HEK293 (cell line): Measurements from ENCODE around the gene SIX3.

Source experiments
- CTCF ChIA-PET: fragments of 350-600 bp; formaldehyde crosslinking; extraction: SDS; loops from one replicate; lab custom pipeline; 2021; ENCODE audit warnings: antibody characterized with exemption; lab: Yijun Ruan, JAX
- POLR2A ChIA-PET: fragments of 300-600 bp; formaldehyde crosslinking; extraction: SDS; loops from one replicate; lab custom pipeline; 2020; ENCODE audit warnings: antibody characterized with exemption, inconsistent platforms; lab: Yijun Ruan, JAX
- H3K27ac ChIP-seq: fragments of 200-500 bp; sonication (Bioruptor generic); 2 replicates; pipeline ENCODE4 v1.5.1; 2014; ENCODE audit warnings: low read depth, low read length, control low read depth, inconsistent platforms; ENCODE audit errors: extremely low read depth
- H3K36me3 ChIP-seq, 2 experiments: fragments of 200-500 bp in 1 of 2; sonication (Bioruptor generic) in 1 of 2; 1 replicate in 1 of 2; 2 replicates in 1 of 2; pipeline ENCODE4 v1.5.1; 2014 to 2017; ENCODE audit warnings: inconsistent platforms in 2 of 2, low read length in 2 of 2; ENCODE audit not compliant: control insufficient read depth in 2 of 2, insufficient read depth in 1 of 2
- H3K4me1 ChIP-seq: fragments of 200-500 bp; sonication (Bioruptor generic); 2 replicates; pipeline ENCODE4 v1.5.1; 2014; ENCODE audit warnings: mild to moderate bottlenecking, low read length, inconsistent platforms; ENCODE audit not compliant: control insufficient read depth, insufficient read depth
- H3K4me3 ChIP-seq: 2 replicates; pipeline ENCODE4 v1.5.1; 2011; ENCODE audit warnings: low read depth, mild to moderate bottlenecking, control low read depth, low read length, moderate library complexity
- H3K9me3 ChIP-seq: fragments of 200-500 bp; sonication (Bioruptor generic); 2 replicates; pipeline ENCODE4 v1.5.1; 2014; ENCODE audit warnings: low read depth, low read length, inconsistent platforms; ENCODE audit not compliant: control insufficient read depth, insufficient read depth
- BCL11A ChIP-seq: fragments of 450-650 bp; formaldehyde crosslinking; IDR thresholded peaks from 2 replicates; pipeline ENCODE4 v1.5.1; 2016; ENCODE audit warnings: low read depth, missing biosample characterization, missing genetic modification characterization
- ELK4 ChIP-seq: IDR thresholded peaks from 2 replicates; pipeline ENCODE4 v1.6.1; 2011; ENCODE audit warnings: mild to moderate bottlenecking, low read depth, low read length, borderline replicate concordance
- MEIS1 ChIP-seq: sonication (generic); formaldehyde crosslinking; IDR thresholded peaks from 2 replicates; pipeline ENCODE4 v1.8.1; 2022; ENCODE audit warnings: missing genetic modification reagents, mild to moderate bottlenecking, borderline replicate concordance
- ZNF266 ChIP-seq: fragments of 450-650 bp; formaldehyde crosslinking; IDR thresholded peaks from 2 replicates; pipeline ENCODE4 v1.5.1; 2016; ENCODE audit warnings: missing biosample characterization, missing genetic modification characterization, low read depth
- ZNF274 ChIP-seq, 2 experiments: fragments of 200-500 bp in 1 of 2; fragments of 450-650 bp in 1 of 2; sonication (Bioruptor generic) in 1 of 2; formaldehyde crosslinking in 1 of 2; IDR thresholded peaks; 2 replicates each; pipeline versions ENCODE4 v1.5.1 to v1.6.1; 2014 to 2016; ENCODE audit warnings: borderline replicate concordance in 1 of 2, inconsistent platforms in 1 of 2, low read length in 1 of 2, missing biosample characterization in 1 of 2, missing genetic modification characterization in 1 of 2
- ZNF350 ChIP-seq: fragments of 450-650 bp; formaldehyde crosslinking; IDR thresholded peaks from 2 replicates; pipeline ENCODE4 v1.5.0; 2017; ENCODE audit warnings: missing biosample characterization, mild to moderate bottlenecking, missing genetic modification characterization
- ZNF488 ChIP-seq: fragments of 450-650 bp; formaldehyde crosslinking; IDR thresholded peaks from 2 replicates; pipeline ENCODE4 v1.5.1; 2016; ENCODE audit warnings: missing biosample characterization, missing genetic modification characterization
- ZNF629 ChIP-seq: fragments of 450-650 bp; formaldehyde crosslinking; IDR thresholded peaks from 2 replicates; pipeline ENCODE4 v1.5.1; 2017; ENCODE audit warnings: missing biosample characterization, missing genetic modification characterization
- ZNF76 ChIP-seq: fragments of 450-650 bp; formaldehyde crosslinking; IDR thresholded peaks from 2 replicates; pipeline ENCODE4; 2016; ENCODE audit warnings: low read depth, missing biosample characterization, missing genetic modification characterization, borderline replicate concordance
- ZXDB ChIP-seq: fragments of 450-650 bp; formaldehyde crosslinking; IDR thresholded peaks from 2 replicates; pipeline ENCODE4 v1.5.1; 2016; ENCODE audit warnings: missing biosample characterization, missing genetic modification characterization

The SIX3 gene

GRCh38 chr2:44983836-44984604 is 42.5 kb downstream of the SIX3 start:
- no peaks in the 10 kb centered on the region for H3K4me1 ChIP-seq
- CTCF ChIA-PET: interaction anchor here (0.7 to 5.8 kb wide), 7 partner anchors 10 to 1905 kb away, joined by 3 to 106 read pairs (median 8); no protein-coding TSS in a partner anchor
- H3K36me3 ChIP-seq: no peaks in the 10 kb centered on the region
- TF ChIP-seq ZNF488: no peak
- TF ChIP-seq ZNF350: peak; percentile 48; the same call in 1 of the 2 replicates
- H3K9me3 ChIP-seq: no peaks in the 10 kb centered on the region
- no peak overlapping the region for H3K27ac ChIP-seq
- no peak overlapping the region for H3K4me3 ChIP-seq
- POLR2A ChIA-PET: no interaction called here

GRCh38 chr2:44989176-44989575 is 47.7 kb downstream of the SIX3 start:
- H3K27ac ChIP-seq: no peak overlapping the region
- CTCF ChIA-PET: interaction anchor here (0.6 to 2.6 kb wide), 2 partner anchors 8 to 51 kb away, joined by 3 to 12 read pairs; no protein-coding TSS in a partner anchor
- no peaks in the 10 kb centered on the region for H3K36me3 ChIP-seq
- no peaks in the 10 kb centered on the region for H3K9me3 ChIP-seq
- H3K4me3 ChIP-seq: no peak overlapping the region
- H3K4me1 ChIP-seq: no peaks in the 10 kb centered on the region
- TF ChIP-seq ZNF266 (no peak), ELK4 (no peak), ZNF76 (no peak), ZXDB (tag by site-specific recombination) (no peak), BCL11A (no peak), MEIS1 (no peak), ZNF274 (IDR thresholded peaks at IDR 0.05; ENCODE audit: low read length) (no peak), ZNF274 (tag by site-specific recombination; IDR thresholded peaks at IDR 0.05; ENCODE audit: borderline replicate concordance) (no peak)
- TF ChIP-seq, all 188 proteins: peak for 0
- POLR2A ChIA-PET: no interaction called here

GRCh38 chr2:44994377-44994776 is 52.9 kb downstream of the SIX3 start:
- Histone ChIP-seq H3K27ac (no peak overlapping the region), H3K4me1 (no peaks in the 10 kb centered on the region), H3K4me3 (no peak overlapping the region), H3K36me3 (no peaks in the 10 kb centered on the region), H3K9me3 (no peaks in the 10 kb centered on the region)
- CTCF ChIA-PET: no interaction called here
- no peak for TF ChIP-seq ZNF629
- POLR2A ChIA-PET: no interaction called here
